VCaP (cell line): Measurements from ENCODE around the gene GAK.

ENCODE experiments used
- H3K27ac ChIP-seq: fragments of 450-650 bp; 2 replicates; pipeline ENCODE4 v1.5.1; 2017
- TF ChIP-seq, protein P1 (sequence below): fragments of 450-650 bp; conservative IDR thresholded peaks from 2 replicates; pipeline ENCODE4 v1.5.1; 2017; ENCODE audit warnings: mild to moderate bottlenecking, moderate library complexity

Gene GAK

GRCh38 chr4:884259-884658 is 47.9 kb downstream of the GAK start:
- TF ChIP-seq, protein P1, sequence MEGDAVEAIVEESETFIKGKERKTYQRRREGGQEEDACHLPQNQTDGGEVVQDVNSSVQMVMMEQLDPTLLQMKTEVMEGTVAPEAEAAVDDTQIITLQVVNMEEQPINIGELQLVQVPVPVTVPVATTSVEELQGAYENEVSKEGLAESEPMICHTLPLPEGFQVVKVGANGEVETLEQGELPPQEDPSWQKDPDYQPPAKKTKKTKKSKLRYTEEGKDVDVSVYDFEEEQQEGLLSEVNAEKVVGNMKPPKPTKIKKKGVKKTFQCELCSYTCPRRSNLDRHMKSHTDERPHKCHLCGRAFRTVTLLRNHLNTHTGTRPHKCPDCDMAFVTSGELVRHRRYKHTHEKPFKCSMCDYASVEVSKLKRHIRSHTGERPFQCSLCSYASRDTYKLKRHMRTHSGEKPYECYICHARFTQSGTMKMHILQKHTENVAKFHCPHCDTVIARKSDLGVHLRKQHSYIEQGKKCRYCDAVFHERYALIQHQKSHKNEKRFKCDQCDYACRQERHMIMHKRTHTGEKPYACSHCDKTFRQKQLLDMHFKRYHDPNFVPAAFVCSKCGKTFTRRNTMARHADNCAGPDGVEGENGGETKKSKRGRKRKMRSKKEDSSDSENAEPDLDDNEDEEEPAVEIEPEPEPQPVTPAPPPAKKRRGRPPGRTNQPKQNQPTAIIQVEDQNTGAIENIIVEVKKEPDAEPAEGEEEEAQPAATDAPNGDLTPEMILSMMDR, result no peak
- H3K27ac ChIP-seq, result no peak overlapping the region

- TF ChIP-seq, protein P1, result no peak
- no peak overlapping the region for H3K27ac ChIP-seq
Measured at GRCh38 chr4:883377-884095, 48.6 kb downstream of the GAK start.

DNA sequence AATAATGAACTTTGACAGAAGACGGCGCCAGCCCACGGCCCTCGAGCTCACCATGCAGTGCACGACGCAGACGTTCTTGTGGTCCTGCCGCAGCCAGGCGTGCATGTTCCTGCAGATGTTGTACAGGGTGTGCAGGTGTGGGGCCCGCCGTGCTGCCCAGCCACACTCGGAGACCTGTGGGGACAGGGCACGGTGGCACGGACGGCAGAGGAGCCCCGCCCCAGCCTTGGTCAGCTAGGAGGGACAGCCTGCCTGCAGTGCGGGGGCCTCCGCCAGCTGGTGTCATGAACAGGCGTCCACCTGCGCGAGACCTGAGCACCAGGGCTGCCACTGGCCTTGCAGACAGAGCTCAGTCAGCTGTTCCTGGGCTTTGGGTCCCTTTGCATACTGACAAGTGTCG is 49.5 kb downstream of the GAK start:
- no peak overlapping the region for H3K27ac ChIP-seq
- TF ChIP-seq, protein P1, result no peak

- H3K27ac ChIP-seq, result no peak overlapping the region
- TF ChIP-seq, protein P1, result no peak
Measured at GRCh38 chr4:881709-882108, 50.4 kb downstream of the GAK start.

- no peak overlapping the region for H3K27ac ChIP-seq
- TF ChIP-seq, protein P1, result no peak
Measured at GRCh38 chr4:880684-881405, 51.3 kb downstream of the GAK start.

DNA sequence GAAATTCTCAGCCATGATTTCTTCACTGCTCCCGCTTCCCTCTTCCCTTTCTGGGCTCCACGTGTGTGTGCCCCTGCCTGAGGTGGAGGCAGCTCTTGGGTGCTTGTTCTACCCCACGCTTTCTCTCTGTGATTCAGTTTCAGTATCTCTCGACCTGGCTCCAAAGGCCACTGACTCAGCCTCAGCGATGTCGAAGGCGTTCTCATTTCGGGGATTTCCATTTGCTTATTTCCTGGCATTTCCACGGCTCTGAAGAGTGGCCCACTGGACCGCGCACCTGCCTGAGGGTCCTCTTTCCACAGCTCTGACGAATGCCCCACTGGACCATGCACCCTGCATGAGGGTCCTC is 52.4 kb downstream of the GAK start:
- no peak overlapping the region for H3K27ac ChIP-seq
- TF ChIP-seq, protein P1, result no peak

DNA sequence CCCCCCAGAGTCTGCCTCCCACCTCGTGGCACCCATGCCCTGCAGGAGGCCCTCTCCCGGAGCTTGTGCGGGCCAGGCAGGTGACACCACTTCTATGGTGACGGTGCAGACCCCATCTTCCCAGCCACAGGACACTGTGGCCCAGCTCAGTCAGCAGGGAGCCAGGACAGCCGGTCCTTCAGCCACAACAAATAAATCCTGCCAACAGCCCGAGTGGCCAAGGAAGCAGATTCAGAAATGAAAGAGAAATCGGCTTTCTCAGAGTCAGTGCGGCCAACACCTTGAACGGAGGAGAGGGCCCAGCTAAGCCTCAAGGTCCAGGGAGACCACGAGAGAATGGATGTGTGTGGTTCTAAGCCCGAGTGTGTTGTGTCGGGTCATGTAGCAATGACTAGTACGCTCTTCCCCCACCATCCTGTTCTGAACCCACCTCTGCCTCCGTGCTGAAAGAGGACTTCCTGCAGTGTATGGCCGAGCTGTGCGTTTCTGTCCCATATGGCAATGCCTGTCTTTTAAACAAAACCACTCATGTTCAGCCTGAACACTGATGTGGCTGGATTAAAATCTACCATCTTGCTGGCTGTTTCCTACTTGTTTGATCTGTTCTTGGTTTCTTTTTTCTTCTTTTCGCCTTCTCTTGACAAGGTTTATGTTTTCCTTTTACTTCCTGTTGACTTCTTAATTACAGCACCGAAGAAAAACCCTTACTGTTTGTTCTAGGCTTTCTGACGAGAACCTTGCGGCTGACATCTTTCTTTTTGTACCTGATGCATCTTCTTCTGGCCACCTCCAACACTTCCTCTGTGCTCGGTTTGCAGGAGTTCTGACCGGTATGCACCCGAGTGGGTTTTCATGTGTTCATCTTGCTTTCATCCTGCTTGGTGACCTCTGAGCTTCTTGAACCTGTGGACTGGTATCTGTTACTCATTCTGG is 53.1 kb downstream of the GAK start:
- H3K27ac ChIP-seq, result no peak overlapping the region
- TF ChIP-seq, protein P1, result no peak
